ENCODE data around the gene MSX1. TPM values are rescaled to one million over a fixed set of nuclear protein-coding genes. Genes with fewer than 3 reads are reported as not detected.

Gene MSX1
- total and polyA plus RNA-seq, 4 donors = 0.13 to 0.33 (median 0.15) TPM; not detected in 1

DNA sequence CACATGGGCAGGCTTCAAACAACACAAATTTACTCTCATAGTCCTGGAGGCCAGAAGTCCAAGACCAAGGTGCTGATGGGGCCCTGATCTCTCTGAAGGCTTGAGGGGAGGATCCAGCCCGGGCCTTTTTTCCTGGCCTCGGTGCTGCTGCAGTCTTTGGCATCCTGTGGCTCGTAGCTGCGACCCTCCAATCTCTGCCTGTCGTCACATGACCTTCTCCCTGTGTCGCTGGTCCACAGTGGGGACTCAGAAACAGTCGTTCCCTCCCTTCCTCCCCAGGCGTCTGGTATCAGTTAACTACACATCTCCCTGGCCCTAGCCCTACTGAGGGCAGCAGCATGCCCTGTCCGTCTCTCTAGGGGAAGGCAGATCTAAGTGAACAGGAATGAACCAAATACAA is 19.1 kb upstream of the MSX1 start:
- TF ChIP-seq, protein P1, sequence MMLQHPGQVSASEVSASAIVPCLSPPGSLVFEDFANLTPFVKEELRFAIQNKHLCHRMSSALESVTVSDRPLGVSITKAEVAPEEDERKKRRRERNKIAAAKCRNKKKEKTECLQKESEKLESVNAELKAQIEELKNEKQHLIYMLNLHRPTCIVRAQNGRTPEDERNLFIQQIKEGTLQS (IDR thresholded peaks at IDR 0.05) = no peak
- TF ChIP-seq RXRA (IDR thresholded peaks at IDR 0.05) (no peak), FOXA1 (IDR thresholded peaks at IDR 0.05) (no peak), FOXA2 (IDR thresholded peaks at IDR 0.05) (no peak), YY1 (IDR thresholded peaks at IDR 0.05) (no peak), HNF4G (IDR thresholded peaks at IDR 0.05) (no peak), JUND (IDR thresholded peaks at IDR 0.05) (no peak), HNF4A (conservative IDR thresholded peaks at IDR 0.05) (no peak), EGR1 (IDR thresholded peaks at IDR 0.05; ENCODE audit: low read depth in 2 of 2) (no peak)
- TF ChIP-seq, protein P2, sequence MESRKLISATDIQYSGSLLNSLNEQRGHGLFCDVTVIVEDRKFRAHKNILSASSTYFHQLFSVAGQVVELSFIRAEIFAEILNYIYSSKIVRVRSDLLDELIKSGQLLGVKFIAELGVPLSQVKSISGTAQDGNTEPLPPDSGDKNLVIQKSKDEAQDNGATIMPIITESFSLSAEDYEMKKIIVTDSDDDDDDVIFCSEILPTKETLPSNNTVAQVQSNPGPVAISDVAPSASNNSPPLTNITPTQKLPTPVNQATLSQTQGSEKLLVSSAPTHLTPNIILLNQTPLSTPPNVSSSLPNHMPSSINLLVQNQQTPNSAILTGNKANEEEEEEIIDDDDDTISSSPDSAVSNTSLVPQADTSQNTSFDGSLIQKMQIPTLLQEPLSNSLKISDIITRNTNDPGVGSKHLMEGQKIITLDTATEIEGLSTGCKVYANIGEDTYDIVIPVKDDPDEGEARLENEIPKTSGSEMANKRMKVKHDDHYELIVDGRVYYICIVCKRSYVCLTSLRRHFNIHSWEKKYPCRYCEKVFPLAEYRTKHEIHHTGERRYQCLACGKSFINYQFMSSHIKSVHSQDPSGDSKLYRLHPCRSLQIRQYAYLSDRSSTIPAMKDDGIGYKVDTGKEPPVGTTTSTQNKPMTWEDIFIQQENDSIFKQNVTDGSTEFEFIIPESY (IDR thresholded peaks at IDR 0.05) = no peak
- Histone ChIP-seq H3K4me1 (ENCODE audit: control insufficient read depth in 4 of 4, insufficient read depth in 4 of 4, low read length in 3 of 4) (no peaks in the 10 kb centered on the region), H3K36me3 (ENCODE audit: control insufficient read depth in 4 of 4, insufficient read depth in 3 of 4, low read depth in 1 of 4, low read length in 3 of 4) (no peaks in the 10 kb centered on the region), H3K4me3 (ENCODE audit: low read depth in 1 of 3, low read length in 3 of 3) (no peak overlapping the region), H3K9me3 (ENCODE audit: control insufficient read depth in 4 of 4, low read length in 3 of 4) (peaks cover 0 to 2% (median 0%) of the 10 kb centered on the region in 4 donors), H3K27ac (ENCODE audit: low read depth in 1 of 2, low read length in 2 of 2) (no peak overlapping the region), H3K27me3 (ENCODE audit: control insufficient read depth in 4 of 4, insufficient read depth in 4 of 4, low read length in 3 of 4) (peaks cover 0 to 4% (median 0%) of the 10 kb centered on the region in 4 donors), H3K9ac (ENCODE audit: low read depth in 1 of 2, low read length in 2 of 2) (no peak overlapping the region)
- WGBS = 46% methylated on average over 9 of the region's 9 CpGs
- no peak for DNase-seq (ENCODE audit: low spot score)

DNA sequence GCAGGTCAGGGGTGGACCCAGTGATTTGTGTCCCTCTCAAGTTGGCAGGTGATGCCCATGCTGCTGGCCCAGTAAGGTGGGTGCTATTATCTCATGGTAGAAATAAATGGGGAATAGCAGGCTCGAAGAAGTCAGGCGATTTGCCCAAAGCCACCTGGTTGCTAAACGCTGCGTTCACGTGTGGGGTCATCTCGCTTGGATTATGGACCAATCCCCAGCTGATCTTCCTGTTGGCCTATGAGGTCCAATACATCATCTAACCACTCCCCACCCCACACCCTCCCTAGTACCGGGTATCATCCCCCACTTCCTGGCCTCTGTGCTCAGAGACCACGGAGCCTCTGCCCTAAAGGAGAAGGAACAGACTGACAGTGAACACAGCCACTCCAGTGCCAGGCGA is 18.3 kb upstream of the MSX1 start:
- Histone ChIP-seq H3K4me3 (ENCODE audit: low read depth in 1 of 3, low read length in 3 of 3) (no peak overlapping the region), H3K4me1 (ENCODE audit: control insufficient read depth in 4 of 4, insufficient read depth in 4 of 4, low read length in 3 of 4) (no peaks in the 10 kb centered on the region), H3K9me3 (ENCODE audit: control insufficient read depth in 4 of 4, low read length in 3 of 4) (no peaks in the 10 kb centered on the region), H3K27ac (ENCODE audit: low read depth in 1 of 2, low read length in 2 of 2) (no peak overlapping the region), H3K36me3 (ENCODE audit: control insufficient read depth in 4 of 4, insufficient read depth in 3 of 4, low read depth in 1 of 4, low read length in 3 of 4) (no peaks in the 10 kb centered on the region), H3K9ac (ENCODE audit: low read depth in 1 of 2, low read length in 2 of 2) (no peak overlapping the region), H3K27me3 (ENCODE audit: control insufficient read depth in 4 of 4, insufficient read depth in 4 of 4, low read length in 3 of 4) (peaks cover 0 to 4% (median 0%) of the 10 kb centered on the region in 4 donors)
- TF ChIP-seq YY1 (IDR thresholded peaks at IDR 0.05) = no peak
- WGBS = 83% methylated on average over 9 of the region's 9 CpGs
- DNase-seq (ENCODE audit: low spot score) = no peak

DNA sequence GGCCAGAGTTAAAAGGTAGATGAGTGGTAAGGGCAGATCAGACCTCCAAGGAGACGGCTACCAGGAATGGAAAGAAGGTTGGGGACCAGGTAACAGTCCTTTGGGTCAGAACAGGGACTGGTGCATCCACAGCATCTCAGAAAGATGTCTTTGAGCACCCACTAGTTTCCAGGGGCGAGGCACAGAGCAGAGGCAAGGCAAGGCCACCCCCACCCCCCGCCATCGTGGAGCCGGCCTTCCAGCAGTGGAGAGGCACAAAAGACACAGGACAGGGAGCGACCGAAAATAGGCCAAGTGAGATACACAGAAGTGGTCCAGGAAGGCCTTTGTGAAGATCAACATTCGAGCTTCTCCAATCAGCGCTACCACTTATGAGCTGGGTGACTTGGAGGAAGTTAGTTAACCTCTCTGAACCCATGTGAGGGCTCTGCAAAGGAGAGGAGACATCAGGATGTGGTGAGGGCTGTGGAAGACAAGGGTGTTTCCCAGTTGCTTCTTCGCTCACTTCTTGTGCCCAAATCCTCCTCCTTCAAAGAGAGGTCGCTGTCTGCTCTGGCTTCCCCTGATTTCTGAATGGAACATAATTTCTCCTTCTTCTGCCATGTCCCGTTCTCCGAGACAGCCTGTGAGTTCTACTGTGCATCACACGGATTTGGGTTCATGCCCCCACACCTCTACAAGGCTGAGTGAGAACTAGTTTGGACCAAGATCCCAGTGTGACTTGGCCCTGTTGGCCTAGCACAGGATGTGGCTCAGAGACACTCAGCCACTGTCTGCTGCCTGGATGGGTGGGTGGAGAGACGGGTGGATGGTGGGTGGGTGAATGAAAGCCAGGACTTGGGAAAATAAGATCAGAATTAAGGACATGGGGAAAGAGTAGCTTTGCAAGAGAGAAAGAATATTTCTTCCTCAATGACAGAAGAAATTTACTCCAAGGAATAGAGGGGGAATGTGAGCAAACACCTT is 16.7 kb upstream of the MSX1 start:
- no peak for DNase-seq (ENCODE audit: low spot score)
- Histone ChIP-seq H3K4me3 (ENCODE audit: low read depth in 1 of 3, low read length in 3 of 3) (no peak overlapping the region), H3K36me3 (ENCODE audit: control insufficient read depth in 4 of 4, insufficient read depth in 3 of 4, low read depth in 1 of 4, low read length in 3 of 4) (no peaks in the 10 kb centered on the region), H3K27ac (ENCODE audit: low read depth in 1 of 2, low read length in 2 of 2) (no peak overlapping the region), H3K9ac (ENCODE audit: low read depth in 1 of 2, low read length in 2 of 2) (no peak overlapping the region), H3K27me3 (ENCODE audit: control insufficient read depth in 4 of 4, insufficient read depth in 4 of 4, low read length in 3 of 4) (peaks cover 0 to 4% (median 0%) of the 10 kb centered on the region in 4 donors), H3K9me3 (ENCODE audit: control insufficient read depth in 4 of 4, low read length in 3 of 4) (no peaks in the 10 kb centered on the region), H3K4me1 (ENCODE audit: control insufficient read depth in 4 of 4, insufficient read depth in 4 of 4, low read length in 3 of 4) (no peaks in the 10 kb centered on the region)
- no peak for TF ChIP-seq SP1 (IDR thresholded peaks at IDR 0.05)
- TF ChIP-seq EGR1 (IDR thresholded peaks at IDR 0.05; ENCODE audit: low read depth in 2 of 2) = no peak
- TF ChIP-seq, protein P3, sequence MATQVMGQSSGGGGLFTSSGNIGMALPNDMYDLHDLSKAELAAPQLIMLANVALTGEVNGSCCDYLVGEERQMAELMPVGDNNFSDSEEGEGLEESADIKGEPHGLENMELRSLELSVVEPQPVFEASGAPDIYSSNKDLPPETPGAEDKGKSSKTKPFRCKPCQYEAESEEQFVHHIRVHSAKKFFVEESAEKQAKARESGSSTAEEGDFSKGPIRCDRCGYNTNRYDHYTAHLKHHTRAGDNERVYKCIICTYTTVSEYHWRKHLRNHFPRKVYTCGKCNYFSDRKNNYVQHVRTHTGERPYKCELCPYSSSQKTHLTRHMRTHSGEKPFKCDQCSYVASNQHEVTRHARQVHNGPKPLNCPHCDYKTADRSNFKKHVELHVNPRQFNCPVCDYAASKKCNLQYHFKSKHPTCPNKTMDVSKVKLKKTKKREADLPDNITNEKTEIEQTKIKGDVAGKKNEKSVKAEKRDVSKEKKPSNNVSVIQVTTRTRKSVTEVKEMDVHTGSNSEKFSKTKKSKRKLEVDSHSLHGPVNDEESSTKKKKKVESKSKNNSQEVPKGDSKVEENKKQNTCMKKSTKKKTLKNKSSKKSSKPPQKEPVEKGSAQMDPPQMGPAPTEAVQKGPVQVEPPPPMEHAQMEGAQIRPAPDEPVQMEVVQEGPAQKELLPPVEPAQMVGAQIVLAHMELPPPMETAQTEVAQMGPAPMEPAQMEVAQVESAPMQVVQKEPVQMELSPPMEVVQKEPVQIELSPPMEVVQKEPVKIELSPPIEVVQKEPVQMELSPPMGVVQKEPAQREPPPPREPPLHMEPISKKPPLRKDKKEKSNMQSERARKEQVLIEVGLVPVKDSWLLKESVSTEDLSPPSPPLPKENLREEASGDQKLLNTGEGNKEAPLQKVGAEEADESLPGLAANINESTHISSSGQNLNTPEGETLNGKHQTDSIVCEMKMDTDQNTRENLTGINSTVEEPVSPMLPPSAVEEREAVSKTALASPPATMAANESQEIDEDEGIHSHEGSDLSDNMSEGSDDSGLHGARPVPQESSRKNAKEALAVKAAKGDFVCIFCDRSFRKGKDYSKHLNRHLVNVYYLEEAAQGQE (IDR thresholded peaks at IDR 0.05) = no peak
- no peak for TF ChIP-seq HNF4G (IDR thresholded peaks at IDR 0.05)
- no peak for TF ChIP-seq JUND (IDR thresholded peaks at IDR 0.05)
- no peak for TF ChIP-seq HNF4A (conservative IDR thresholded peaks at IDR 0.05)
- no peak for TF ChIP-seq FOXA2 (IDR thresholded peaks at IDR 0.05)
- TF ChIP-seq NR2F2 (IDR thresholded peaks at IDR 0.05) = no peak
- TF ChIP-seq TAF1 (conservative IDR thresholded peaks at IDR 0.05) = no peak
- no peak for TF ChIP-seq GABPA (IDR thresholded peaks at IDR 0.05 in 1 of 2, conservative IDR thresholded peaks at IDR 0.05 in 1 of 2)
- TF ChIP-seq, protein P1 (IDR thresholded peaks at IDR 0.05) = no peak
- TF ChIP-seq, protein P4, sequence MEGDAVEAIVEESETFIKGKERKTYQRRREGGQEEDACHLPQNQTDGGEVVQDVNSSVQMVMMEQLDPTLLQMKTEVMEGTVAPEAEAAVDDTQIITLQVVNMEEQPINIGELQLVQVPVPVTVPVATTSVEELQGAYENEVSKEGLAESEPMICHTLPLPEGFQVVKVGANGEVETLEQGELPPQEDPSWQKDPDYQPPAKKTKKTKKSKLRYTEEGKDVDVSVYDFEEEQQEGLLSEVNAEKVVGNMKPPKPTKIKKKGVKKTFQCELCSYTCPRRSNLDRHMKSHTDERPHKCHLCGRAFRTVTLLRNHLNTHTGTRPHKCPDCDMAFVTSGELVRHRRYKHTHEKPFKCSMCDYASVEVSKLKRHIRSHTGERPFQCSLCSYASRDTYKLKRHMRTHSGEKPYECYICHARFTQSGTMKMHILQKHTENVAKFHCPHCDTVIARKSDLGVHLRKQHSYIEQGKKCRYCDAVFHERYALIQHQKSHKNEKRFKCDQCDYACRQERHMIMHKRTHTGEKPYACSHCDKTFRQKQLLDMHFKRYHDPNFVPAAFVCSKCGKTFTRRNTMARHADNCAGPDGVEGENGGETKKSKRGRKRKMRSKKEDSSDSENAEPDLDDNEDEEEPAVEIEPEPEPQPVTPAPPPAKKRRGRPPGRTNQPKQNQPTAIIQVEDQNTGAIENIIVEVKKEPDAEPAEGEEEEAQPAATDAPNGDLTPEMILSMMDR (IDR thresholded peaks at IDR 0.05; ENCODE audit: low read depth, low read length, missing input control) = no peak
- TF ChIP-seq RAD21 (IDR thresholded peaks at IDR 0.05) = no peak
- TF ChIP-seq YY1 (IDR thresholded peaks at IDR 0.05) = no peak
- WGBS = 86% methylated on average over 15 of the region's 15 CpGs

Data from liver (tissue), 9 donors.